Astrocyte (in vitro differentiated cells and primary cell): ENCODE results near the gene NGB.

Experiments
- CTCF ChIP-seq: IDR thresholded peaks from 2 replicates; pipeline ENCODE4 v1.5.1; 2011; ENCODE audit warnings: low read depth, mild to moderate bottlenecking, inconsistent platforms, low read length, moderate library complexity; ENCODE audit not compliant: insufficient read depth
- EZH2 ChIP-seq: IDR thresholded peaks from 2 replicates; pipeline ENCODE4 v1.6.1; 2012; ENCODE audit warnings: mild to moderate bottlenecking, low read length, inconsistent platforms; ENCODE audit not compliant: insufficient read depth

GRCh38 chr14:77314539-77315457 lies 43.8 kb upstream of the NGB start:
- TF ChIP-seq CTCF (no peak), EZH2 (no peak)
